GM18502 (cell line): Measurements from ENCODE around the gene TFAP2A.
A peak's percentile ranks its signal among the peaks of the same experiment; 100 is the strongest.

Experiments
- ATAC-seq: cut with Tn5 transposase; IDR thresholded peaks from one replicate; pipeline ENCODE4 v1.9.1; 2021; ENCODE audit warnings: mild to moderate bottlenecking; ENCODE audit not compliant: unreplicated experiment, poor library complexity

TFAP2A gene

DNA sequence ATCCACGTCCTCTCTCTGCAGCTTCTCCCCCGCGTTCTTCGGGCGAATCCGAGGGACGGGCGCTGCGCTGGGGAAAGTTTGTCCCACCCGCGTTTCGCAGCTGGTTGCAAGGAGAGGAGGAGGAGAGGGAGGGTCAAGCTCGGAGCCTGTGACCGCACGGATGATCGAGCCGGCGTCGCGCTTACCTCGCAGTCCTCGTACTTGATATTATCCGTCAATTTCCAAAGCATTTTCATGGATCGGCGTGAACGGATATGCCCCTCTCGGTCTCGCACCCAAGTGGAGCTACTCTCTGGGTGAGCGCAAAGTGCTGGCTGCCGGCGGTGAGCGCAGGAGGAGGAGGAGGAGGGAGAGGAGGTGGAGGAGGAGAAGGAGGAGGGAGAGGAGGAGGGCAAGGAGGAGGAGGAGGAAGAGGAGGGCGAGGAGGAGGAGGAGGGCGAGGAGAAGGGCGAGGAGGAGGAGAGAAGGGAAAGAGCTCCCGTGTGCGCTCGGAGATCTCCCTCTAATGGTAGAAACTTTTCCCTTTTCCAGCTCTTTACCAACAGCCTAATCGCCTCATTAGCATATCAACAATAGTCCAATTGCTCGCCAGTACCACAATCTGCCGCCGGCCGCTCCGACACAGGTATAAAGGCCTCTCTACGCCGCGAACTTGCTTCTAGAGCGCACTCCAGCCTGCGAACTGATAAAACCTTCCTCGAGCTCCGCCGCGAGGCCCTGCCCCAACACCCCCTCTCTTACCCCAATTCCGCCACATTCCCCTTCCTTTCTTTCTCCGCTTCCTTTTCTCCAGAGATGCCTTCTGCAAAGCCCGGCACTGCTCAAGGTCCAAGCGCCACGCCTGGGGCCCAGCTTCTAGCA, at the start of gene TFAP2A:
Gene TFAP2A, minus strand, starts transcription at position 319 of the 861 bp plus-strand sequence. Its CDS starts 83 bp downstream, at position 236.
- no peak for ATAC-seq

DNA sequence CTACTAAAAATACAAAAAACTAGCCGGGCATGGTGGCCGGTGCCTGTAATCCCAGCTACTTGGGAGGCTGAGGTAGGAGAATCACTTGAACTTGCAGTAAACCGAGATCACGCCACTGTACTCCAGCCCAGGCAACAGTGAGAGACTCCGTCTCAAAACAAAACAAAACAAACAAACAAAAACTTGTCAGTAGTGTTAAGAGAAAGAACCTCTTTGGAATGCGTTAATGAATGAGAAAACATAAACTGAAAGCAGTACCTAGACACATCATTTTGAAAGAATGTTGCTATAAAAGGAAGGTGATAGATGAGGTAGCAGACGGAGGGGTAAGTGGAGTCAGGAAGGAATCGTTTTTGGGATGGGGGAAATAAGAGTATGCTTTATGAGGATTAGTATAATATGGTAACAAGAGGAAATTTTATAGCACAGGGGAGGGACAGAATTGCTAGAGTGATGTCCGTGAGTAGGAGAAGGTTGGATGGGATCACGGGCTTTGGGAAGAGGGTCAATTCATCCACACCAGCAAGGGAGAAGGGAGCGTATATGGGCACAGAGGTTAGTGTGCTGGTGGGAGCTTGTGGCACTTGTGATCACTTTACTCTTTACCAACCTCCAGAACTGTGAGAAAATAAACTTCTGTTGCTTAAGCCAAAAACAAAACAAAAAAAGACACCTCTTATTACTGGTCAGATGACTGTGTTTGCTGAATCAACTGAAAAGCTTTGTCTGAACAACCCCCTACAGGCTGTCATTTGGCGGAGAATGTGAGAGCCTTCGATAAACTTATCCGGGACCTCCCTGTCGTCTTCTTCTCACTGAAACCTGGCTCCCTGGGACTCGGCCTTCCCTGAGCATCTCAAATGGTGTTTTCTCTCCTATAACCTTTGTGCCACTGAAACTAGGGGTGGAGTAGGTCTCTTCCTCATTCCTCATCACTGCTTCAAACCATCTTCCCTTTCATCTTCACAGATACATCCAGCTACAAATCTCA, 48.9 kb upstream of the TFAP2A start:
- peak; percentile 28 for ATAC-seq

- no peak for ATAC-seq
Observed at GRCh38 chr6:10463040-10463439, 48.2 kb upstream of the TFAP2A start.

- ATAC-seq: no peak
Observed at GRCh38 chr6:10461850-10462249, 47.0 kb upstream of the TFAP2A start.

GRCh38 chr6:10460096-10460495, 45.2 kb upstream of the TFAP2A start:
- ATAC-seq: peak; percentile 94

GRCh38 chr6:10458287-10458686, 43.4 kb upstream of the TFAP2A start:
- no peak for ATAC-seq

DNA sequence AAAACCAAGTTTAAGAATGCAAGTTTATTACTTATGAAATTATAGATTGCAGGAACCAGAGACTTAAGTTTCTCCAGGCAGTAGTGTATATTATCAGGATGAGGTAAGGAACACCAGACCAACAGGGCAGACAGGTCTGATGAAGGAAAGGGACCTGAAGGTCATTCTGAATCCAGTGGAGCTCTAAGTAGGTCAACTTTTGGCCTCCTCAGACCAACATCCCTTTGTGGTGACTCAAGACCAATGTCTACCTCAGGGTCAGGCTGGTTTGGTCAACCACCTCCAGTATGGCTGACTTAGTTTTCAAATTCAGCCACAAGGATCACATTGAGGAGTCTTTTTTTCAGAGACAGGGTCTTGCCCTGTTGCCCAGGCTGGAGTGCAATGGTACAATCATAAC, 38.7 kb upstream of the TFAP2A start:
- ATAC-seq: no peak

DNA sequence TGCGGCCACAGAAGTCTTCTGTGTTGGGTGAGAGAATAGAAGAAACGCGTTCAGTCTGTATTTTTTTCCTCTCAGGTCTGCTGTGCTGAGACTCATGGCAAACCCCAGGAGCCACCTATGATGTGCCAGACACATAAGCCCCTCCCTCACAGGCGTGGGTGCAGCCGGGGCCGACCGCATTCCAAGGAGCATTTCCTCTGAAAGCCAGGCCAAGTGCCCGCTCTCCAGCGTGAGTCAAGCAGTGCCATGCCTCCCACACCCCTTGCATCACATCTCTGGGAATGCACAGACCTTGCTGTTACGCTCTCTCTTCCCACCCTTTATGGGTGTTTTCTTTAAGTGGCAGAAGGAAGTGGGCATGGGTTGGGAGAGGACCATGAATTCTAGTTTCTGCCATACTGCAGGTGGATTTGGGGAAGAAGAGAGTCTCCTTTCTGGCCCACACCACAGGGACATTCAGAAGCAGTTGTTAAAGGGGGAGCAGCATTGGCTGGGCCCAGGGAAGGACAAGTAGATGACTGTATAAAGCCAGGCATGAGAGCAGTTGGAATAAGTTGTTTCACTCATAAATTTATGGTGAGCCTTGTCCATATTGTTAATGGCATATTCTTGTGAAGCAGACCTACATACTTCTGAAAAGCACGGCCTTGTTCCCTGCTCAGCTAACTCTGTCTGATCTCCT, 37.1 kb upstream of the TFAP2A start:
- no peak for ATAC-seq

- ATAC-seq: no peak
Observed at GRCh38 chr6:10451394-10451793, 36.5 kb upstream of the TFAP2A start.

- ATAC-seq: no peak
Observed at GRCh38 chr6:10449751-10450150, 34.9 kb upstream of the TFAP2A start.

DNA sequence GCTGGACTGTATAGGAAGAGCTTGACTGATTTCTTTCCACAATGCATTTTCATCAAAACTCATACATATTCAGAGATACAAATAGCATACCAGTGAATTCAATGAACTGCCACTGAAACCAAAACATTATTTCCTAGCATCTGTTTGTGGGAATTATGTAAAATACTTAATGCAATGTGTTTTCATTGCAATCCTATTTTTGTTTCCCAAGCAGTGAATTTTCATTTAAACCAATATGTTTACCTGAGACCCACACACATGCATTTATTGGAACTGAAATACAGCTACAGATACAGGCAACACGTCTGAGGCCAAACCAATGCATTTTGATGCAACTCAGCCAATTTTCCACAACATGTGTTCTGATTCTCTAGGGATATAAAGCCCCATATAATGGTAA, 33.2 kb upstream of the TFAP2A start:
- ATAC-seq: no peak

DNA sequence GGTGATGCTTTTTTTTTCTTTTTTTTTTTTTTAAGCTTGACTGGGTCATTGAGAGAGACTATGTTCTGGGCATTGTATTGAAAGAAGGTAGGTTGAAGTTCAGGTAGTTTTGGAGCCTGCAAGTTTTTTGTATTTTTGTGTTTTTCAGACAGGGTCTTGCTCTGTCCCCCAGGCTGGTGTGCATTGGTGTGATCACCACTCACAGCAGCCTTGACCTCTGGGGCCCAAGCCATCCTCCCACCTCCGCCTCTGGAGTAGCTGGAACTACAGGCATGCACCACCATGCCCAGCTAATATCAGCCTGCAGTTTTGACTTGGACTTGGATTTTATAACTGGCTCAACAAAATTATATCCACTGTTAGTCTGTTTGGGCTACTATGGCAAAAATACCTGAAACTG, 31.7 kb upstream of the TFAP2A start:
- ATAC-seq: no peak

- ATAC-seq: no peak
Observed at GRCh38 chr6:10441655-10442009, 26.8 kb upstream of the TFAP2A start.

- ATAC-seq: no peak
Observed at GRCh38 chr6:10441004-10441654, 26.3 kb upstream of the TFAP2A start.

DNA sequence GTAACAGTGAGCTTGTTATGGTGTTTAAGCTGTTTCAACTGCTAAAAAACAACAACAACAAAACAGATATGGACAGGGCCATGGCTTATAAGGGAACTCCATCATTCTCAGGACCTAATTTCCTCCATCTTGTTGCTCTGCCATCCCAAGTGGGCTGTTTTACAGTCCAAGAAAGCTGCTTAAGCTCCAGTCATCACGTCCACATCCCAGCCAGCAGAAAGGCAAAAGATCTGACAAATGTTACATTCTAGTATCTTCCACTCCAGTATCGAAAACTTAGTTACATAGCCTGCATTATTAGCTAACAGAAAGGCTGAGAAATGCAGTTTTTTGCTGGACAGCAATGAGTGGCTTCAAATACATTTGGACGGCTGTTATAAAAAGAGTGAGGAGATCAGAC, 23.0 kb upstream of the TFAP2A start:
- no peak for ATAC-seq

DNA sequence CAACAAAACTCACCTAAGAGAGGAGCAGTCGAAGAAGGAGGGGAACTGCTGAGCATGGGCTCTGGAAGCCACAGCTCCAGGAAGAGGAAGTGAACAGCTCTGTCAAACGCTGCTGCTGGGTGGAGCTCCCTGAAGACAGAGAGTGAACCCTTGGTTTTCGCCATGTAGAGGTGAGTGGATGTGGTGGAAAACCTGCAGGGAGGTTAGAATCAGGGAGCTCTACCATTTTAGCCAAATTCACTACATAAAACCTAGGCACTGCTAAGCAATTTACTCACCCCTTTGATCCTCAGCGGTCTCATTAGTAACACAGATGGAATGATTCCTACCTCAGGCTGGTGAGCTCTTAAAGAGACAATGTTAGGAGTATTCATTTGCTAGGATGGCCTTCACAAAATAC, 19.4 kb upstream of the TFAP2A start:
- no peak for ATAC-seq

DNA sequence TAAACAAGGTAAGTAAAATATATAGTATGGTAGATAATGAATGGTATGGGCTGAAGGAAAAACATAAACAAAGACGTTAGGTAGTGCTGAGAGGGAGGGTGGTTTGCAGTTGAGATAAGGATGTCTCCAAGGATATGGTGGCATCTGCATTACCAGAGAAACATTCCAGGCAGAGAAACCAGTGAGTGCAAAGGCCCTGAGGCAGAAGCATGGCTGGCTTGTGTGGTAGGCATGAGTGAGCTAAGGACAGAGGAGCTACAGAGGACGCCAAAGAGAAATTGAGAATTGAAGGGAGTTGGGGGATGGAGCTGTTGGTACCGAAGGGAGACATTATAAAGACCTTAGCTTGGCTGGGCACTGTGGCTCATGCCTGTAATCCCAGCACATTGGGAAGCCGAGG, 18.4 kb upstream of the TFAP2A start:
- no peak for ATAC-seq

DNA sequence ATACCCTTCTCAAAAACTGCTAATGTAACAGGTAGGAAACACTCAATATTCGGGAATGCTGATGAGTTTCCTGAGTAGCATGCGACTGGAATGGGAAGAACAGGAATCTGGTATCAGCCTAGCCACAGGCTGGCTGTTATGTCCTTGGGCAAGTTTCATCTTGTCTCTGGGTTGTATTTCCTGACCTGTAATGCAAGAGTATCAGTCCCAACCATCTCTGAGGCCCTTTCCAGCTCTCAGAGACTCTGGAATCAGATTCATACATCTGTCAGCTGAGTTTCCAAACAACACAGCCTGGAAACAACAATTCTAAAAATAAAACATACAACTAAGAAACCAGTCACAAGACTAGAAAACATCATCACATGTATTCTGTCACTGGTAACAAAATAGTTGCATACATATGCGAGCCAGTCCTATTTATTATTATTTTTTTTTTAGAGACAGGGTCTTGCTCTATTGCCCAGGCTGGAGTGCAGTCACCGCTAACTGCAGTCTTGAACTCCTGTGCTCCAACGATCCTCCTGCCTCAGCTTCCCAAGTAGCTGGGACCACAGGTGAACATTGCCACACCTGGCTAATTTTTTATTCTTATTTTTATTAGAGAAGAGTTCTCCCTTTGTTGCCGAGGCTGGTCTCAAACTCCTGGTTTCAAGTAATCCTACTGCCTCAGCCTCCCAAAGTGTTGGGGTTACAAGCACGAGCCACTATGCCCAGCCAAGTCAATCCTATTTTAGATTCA, 16.7 kb upstream of the TFAP2A start:
- no peak for ATAC-seq

DNA sequence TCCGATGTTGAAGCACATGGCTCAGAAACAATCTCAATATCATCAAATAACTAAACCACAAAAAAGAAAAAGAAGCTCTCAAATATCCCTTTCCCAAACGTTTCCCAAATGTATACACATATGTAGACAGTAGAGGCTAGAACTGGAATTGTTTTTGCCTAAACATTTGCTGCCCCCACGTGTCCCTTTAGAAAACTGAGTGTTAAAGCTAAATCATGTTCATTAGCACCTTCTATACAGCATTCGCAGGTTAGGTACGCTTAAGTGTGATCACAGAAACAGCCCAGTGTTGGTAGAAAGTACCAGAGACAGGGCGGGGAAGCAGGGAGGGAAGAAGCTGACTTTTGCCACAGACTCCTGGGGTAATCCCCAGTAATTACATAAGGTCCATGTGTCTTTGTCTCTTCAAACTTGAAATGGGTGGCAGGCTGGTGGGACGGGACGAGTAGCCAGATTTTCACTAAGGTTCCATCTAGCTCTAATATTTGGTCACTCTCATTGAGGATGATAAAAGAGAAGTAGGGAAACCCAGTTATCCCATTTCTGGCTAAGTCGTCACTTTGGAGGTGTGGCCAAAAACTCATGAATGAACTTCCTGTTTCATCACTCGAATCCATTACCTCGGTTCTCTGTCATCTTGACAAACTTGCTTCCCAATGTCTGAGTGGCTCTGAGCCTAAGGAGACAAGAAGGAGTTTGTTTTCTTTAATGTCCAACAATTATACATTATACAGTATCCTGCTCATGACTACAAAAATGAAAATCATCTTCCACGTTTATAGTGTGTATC, 15.0 kb upstream of the TFAP2A start:
- ATAC-seq: peak; percentile 59
